Liver (tissue), 9 donors: ENCODE results near the gene SMIM33. TPM values are rescaled to one million over a fixed set of nuclear protein-coding genes. Genes with fewer than 3 reads are reported as not detected.

ENCODE experiments used
- DNase-seq: peaks from one replicate; pipeline ENCODE4 v3.0.0-alpha.2; 2017; ENCODE audit warnings: low spot score
- H3K27ac ChIP-seq, 2 donors: one replicate each; pipeline ENCODE4 v1.7.0; 2013; ENCODE audit warnings: inconsistent platforms in 2 of 2, low read length in 2 of 2, control low read depth in 1 of 2, low read depth in 1 of 2, mild to moderate bottlenecking in 1 of 2
- H3K27me3 ChIP-seq, 4 donors: one replicate each; pipeline versions ENCODE4 v1.6.1 to v1.7.0; 2013; ENCODE audit warnings: low read length in 3 of 4, inconsistent platforms in 1 of 4, mild to moderate bottlenecking in 1 of 4, moderate library complexity in 1 of 4; ENCODE audit not compliant: control insufficient read depth in 4 of 4, insufficient read depth in 4 of 4
- H3K36me3 ChIP-seq, 4 donors: one replicate each; pipeline versions ENCODE4 v1.6.1 to v1.7.0; 2013; ENCODE audit warnings: low read length in 3 of 4, mild to moderate bottlenecking in 3 of 4, low read depth in 1 of 4, moderate library complexity in 1 of 4; ENCODE audit not compliant: control insufficient read depth in 4 of 4, insufficient read depth in 3 of 4
- H3K4me1 ChIP-seq, 4 donors: one replicate each; pipeline versions ENCODE4 v1.6.1 to v1.7.0; 2013; ENCODE audit warnings: low read length in 3 of 4, mild to moderate bottlenecking in 3 of 4, moderate library complexity in 1 of 4; ENCODE audit not compliant: control insufficient read depth in 4 of 4, insufficient read depth in 4 of 4
- H3K4me3 ChIP-seq, 3 donors: one replicate each; pipeline versions ENCODE4 v1.6.1 to v1.7.0; 2013; ENCODE audit warnings: low read length in 3 of 3, control low read depth in 1 of 3, low read depth in 1 of 3, mild to moderate bottlenecking in 1 of 3
- H3K9ac ChIP-seq, 2 donors: one replicate each; pipeline ENCODE4 v1.7.0; 2013; ENCODE audit warnings: low read length in 2 of 2, mild to moderate bottlenecking in 2 of 2, moderate library complexity in 2 of 2, control low read depth in 1 of 2, low read depth in 1 of 2
- H3K9me3 ChIP-seq, 4 donors: one replicate each; pipeline versions ENCODE4 v1.6.1 to v1.7.0; 2013; ENCODE audit warnings: low read length in 3 of 4; ENCODE audit not compliant: control insufficient read depth in 4 of 4
- ATF3 ChIP-seq: IDR thresholded peaks from 2 replicates; pipeline ENCODE4 v1.6.1; 2016; ENCODE audit warnings: antibody characterized with exemption
- CTCF ChIP-seq: fragments of 150-350 bp; IDR thresholded peaks from 2 replicates; pipeline ENCODE4 v1.5.1; 2017; ENCODE audit warnings: improper control_type of control experiment, low read depth, low read length; ENCODE audit not compliant: missing input control
- EGR1 ChIP-seq, 2 donors: IDR thresholded peaks; 2 replicates each; pipeline ENCODE4 v1.6.1; 2016 to 2018; ENCODE audit warnings: antibody characterized with exemption in 2 of 2, low read depth in 2 of 2
- FOXA1 ChIP-seq: IDR thresholded peaks from 2 replicates; pipeline ENCODE4 v1.6.1; 2016; ENCODE audit warnings: antibody characterized with exemption
- FOXA2 ChIP-seq: IDR thresholded peaks from 2 replicates; pipeline ENCODE4 v1.6.1; 2016; ENCODE audit warnings: antibody characterized with exemption
- GABPA ChIP-seq, 2 donors: IDR thresholded peaks in 1 of 2; conservative IDR thresholded peaks in 1 of 2; 2 replicates each; pipeline ENCODE4 v1.6.1; 2016; ENCODE audit warnings: antibody characterized with exemption in 2 of 2, mild to moderate bottlenecking in 1 of 2, moderate library complexity in 1 of 2
- HNF4A ChIP-seq, 2 donors: conservative IDR thresholded peaks; 2 replicates each; pipeline ENCODE4 v1.6.1; 2016; ENCODE audit warnings: antibody characterized with exemption in 2 of 2, mild to moderate bottlenecking in 2 of 2
- HNF4G ChIP-seq: IDR thresholded peaks from 2 replicates; pipeline ENCODE4 v1.6.1; 2016; ENCODE audit warnings: antibody characterized with exemption
- JUND ChIP-seq, 2 donors: IDR thresholded peaks; 2 replicates each; pipeline ENCODE4 v1.6.1; 2016; ENCODE audit warnings: antibody characterized with exemption in 2 of 2
- MAX ChIP-seq: IDR thresholded peaks from 2 replicates; pipeline ENCODE4 v1.6.1; 2016; ENCODE audit warnings: antibody characterized with exemption
- NR2F2 ChIP-seq: IDR thresholded peaks from 2 replicates; pipeline ENCODE4 v1.6.1; 2016; ENCODE audit warnings: antibody characterized with exemption
- RAD21 ChIP-seq, 2 donors: IDR thresholded peaks; 2 replicates each; pipeline ENCODE4 v1.6.1; 2016; ENCODE audit warnings: antibody characterized with exemption in 2 of 2, mild to moderate bottlenecking in 2 of 2
- REST ChIP-seq: IDR thresholded peaks from 2 replicates; pipeline ENCODE4 v1.6.1; 2016; ENCODE audit warnings: antibody characterized with exemption, mild to moderate bottlenecking
- RXRA ChIP-seq, 2 donors: IDR thresholded peaks; 2 replicates each; pipeline ENCODE4 v1.6.1; 2017 to 2018; ENCODE audit warnings: antibody characterized with exemption in 2 of 2, mild to moderate bottlenecking in 1 of 2
- SP1 ChIP-seq: IDR thresholded peaks from 2 replicates; pipeline ENCODE4 v1.6.1; 2018; ENCODE audit warnings: antibody characterized with exemption, mild to moderate bottlenecking
- TAF1 ChIP-seq: conservative IDR thresholded peaks from 2 replicates; pipeline ENCODE4 v1.6.1; 2016; ENCODE audit warnings: antibody characterized with exemption, mild to moderate bottlenecking
- YY1 ChIP-seq: IDR thresholded peaks from 2 replicates; pipeline ENCODE4 v1.6.1; 2016; ENCODE audit warnings: antibody characterized with exemption, mild to moderate bottlenecking
- ZBTB33 ChIP-seq: IDR thresholded peaks from 2 replicates; pipeline ENCODE4 v1.6.1; 2016; ENCODE audit warnings: antibody characterized with exemption
- WGBS: extraction: QIAGEN DNeasy Blood & Tissue Kit; methylation state at CpG from one replicate; pipeline ENCODE4 v1.1.7; 2013; 5-methylcytosine and 5-hydroxymethylcytosine counted together
- polyA plus RNA-seq, 2 donors: library from polyadenylated mRNA; stranded (reverse) in 1 of 2; unstranded in 1 of 2; fragments of 200-250 nt in 1 of 2; fragments of >200 nt in 1 of 2; fragmentation: Nextera tagmentation in 1 of 2; extraction: Ambion mirVana in 1 of 2; gene quantifications; one replicate each; pipeline versions ENCODE4 v1.2.1 to v1.2.3, GENCODE V29; 2013 to 2015
- total RNA-seq, 2 donors: library from RNA; depleted of rRNA; stranded (reverse); fragments of >200 nt; gene quantifications; one replicate each; pipeline ENCODE4 v1.2.3, GENCODE V29; 2014
- donor health status: healthy.
- donor health status: healthy.
- donor health status: healthy.
- donor health status: healthy.
- donor health status: healthy.

Gene SMIM33
- total and polyA plus RNA-seq, 4 donors: 0.05 TPM; not detected in 3

- Histone ChIP-seq H3K27ac (no peak overlapping the region), H3K4me1 (no peaks in the 10 kb centered on the region), H3K9me3 (no peaks in the 10 kb centered on the region), H3K9ac (no peak overlapping the region), H3K36me3 (no peaks in the 10 kb centered on the region), H3K4me3 (no peak overlapping the region), H3K27me3 (no peaks in the 10 kb centered on the region)
- DNase-seq: no peak
- TF ChIP-seq YY1: no peak
- TF ChIP-seq HNF4A (conservative IDR thresholded peaks at IDR 0.05): no peak
- TF ChIP-seq ZBTB33: no peak
- no peak for TF ChIP-seq HNF4G
- TF ChIP-seq RXRA (IDR thresholded peaks at IDR 0.05): no peak
- TF ChIP-seq FOXA1: no peak
- TF ChIP-seq MAX: no peak
- no peak for TF ChIP-seq CTCF
- TF ChIP-seq EGR1 (IDR thresholded peaks at IDR 0.05; ENCODE audit: low read depth in 2 of 2): no peak
- no peak for TF ChIP-seq JUND (IDR thresholded peaks at IDR 0.05)
- TF ChIP-seq NR2F2: no peak
- no peak for TF ChIP-seq TAF1
- no peak for TF ChIP-seq GABPA (IDR thresholded peaks at IDR 0.05 in 1 of 2, conservative IDR thresholded peaks at IDR 0.05 in 1 of 2)
- TF ChIP-seq ATF3: no peak
- TF ChIP-seq FOXA2: no peak
- WGBS: 95% methylated on average over 5 of the region's 5 CpGs
These were observed 13.6 kb upstream of the SMIM33 start for GRCh38 chr5:139457241-139457640.

- Histone ChIP-seq H3K27ac (no peak overlapping the region), H3K9ac (no peak overlapping the region), H3K4me3 (no peak overlapping the region), H3K36me3 (no peaks in the 10 kb centered on the region), H3K9me3 (no peaks in the 10 kb centered on the region), H3K27me3 (no peaks in the 10 kb centered on the region), H3K4me1 (no peaks in the 10 kb centered on the region)
- DNase-seq: no peak
- WGBS: 94% methylated on average over 5 of the region's 5 CpGs
- no peak for TF ChIP-seq TAF1
- TF ChIP-seq FOXA1: no peak
- TF ChIP-seq ZBTB33: no peak
- TF ChIP-seq YY1: no peak
- no peak for TF ChIP-seq RAD21 (IDR thresholded peaks at IDR 0.05)
- TF ChIP-seq ATF3: no peak
- TF ChIP-seq REST: no peak
- no peak for TF ChIP-seq JUND (IDR thresholded peaks at IDR 0.05)
- no peak for TF ChIP-seq NR2F2
- no peak for TF ChIP-seq FOXA2
- TF ChIP-seq SP1: no peak
- TF ChIP-seq RXRA (IDR thresholded peaks at IDR 0.05): no peak
- TF ChIP-seq EGR1 (IDR thresholded peaks at IDR 0.05; ENCODE audit: low read depth in 2 of 2): no peak
These were observed 13.0 kb upstream of the SMIM33 start for GRCh38 chr5:139457653-139458306.
